OCI-LY1 (cell line): ENCODE results near the gene PTPRU.

Experiments
- H2AFZ ChIP-seq: fragments of 200-600 bp; sonication (generic), shearing (Covaris generic); 2 replicates; pipeline ENCODE4 v1.6.0; 2014; ENCODE audit warnings: antibody characterized with exemption, mild to moderate bottlenecking, low read length
- H3F3A ChIP-seq: fragments of 200-600 bp; sonication (generic), shearing (Covaris generic); 2 replicates; pipeline ENCODE4 v1.6.0; 2014; ENCODE audit warnings: mild to moderate bottlenecking, antibody characterized with exemption, low read length, moderate library complexity; ENCODE audit not compliant: insufficient read depth
- H3K27ac ChIP-seq: fragments of 200-600 bp; sonication (generic); 2 replicates; pipeline ENCODE4 v1.5.1; 2014; ENCODE audit warnings: low read length, mixed run types, mild to moderate bottlenecking, low read depth; ENCODE audit not compliant: poor library complexity, severe bottlenecking
- H3K27me3 ChIP-seq: fragments of 200-600 bp; sonication (generic); 2 replicates; pipeline ENCODE4 v1.6.0; 2014; ENCODE audit warnings: antibody characterized with exemption, mild to moderate bottlenecking, low read length, moderate library complexity; ENCODE audit not compliant: insufficient read depth
- H3K36me3 ChIP-seq: fragments of 200-600 bp; sonication (generic); 2 replicates; pipeline ENCODE4 v1.6.1; 2014; ENCODE audit warnings: mild to moderate bottlenecking, antibody characterized with exemption, low read length, moderate library complexity, mixed read lengths; ENCODE audit not compliant: insufficient read depth
- H3K4me1 ChIP-seq: fragments of 200-600 bp; sonication (generic); 2 replicates; pipeline ENCODE4 v1.5.1; 2014; ENCODE audit warnings: mild to moderate bottlenecking, low read length, moderate library complexity; ENCODE audit not compliant: insufficient read depth, severe bottlenecking
- H3K4me2 ChIP-seq: fragments of 200-600 bp; sonication (generic), shearing (Covaris generic); 2 replicates; pipeline ENCODE4 v1.6.1; 2014; ENCODE audit warnings: low read length
- H3K4me3 ChIP-seq: fragments of 200-600 bp; sonication (generic); 2 replicates; pipeline ENCODE4 v1.5.1; 2014; ENCODE audit warnings: low read length, low read depth, mild to moderate bottlenecking, mixed read lengths; ENCODE audit not compliant: poor library complexity, severe bottlenecking
- H3K79me2 ChIP-seq: fragments of 200-600 bp; shearing (Covaris generic); 2 replicates; pipeline ENCODE4 v1.6.1; 2016; ENCODE audit warnings: mixed run types, low read length, mixed read lengths; ENCODE audit not compliant: insufficient read depth
- H3K9ac ChIP-seq: fragments of 200-600 bp; sonication (generic), shearing (Covaris generic); 2 replicates; pipeline ENCODE4 v1.6.1; 2014; ENCODE audit warnings: mild to moderate bottlenecking, low read length, mixed read lengths
- H3K9me2 ChIP-seq: fragments of 200-600 bp; sonication (generic), shearing (Covaris generic); 2 replicates; pipeline ENCODE4 v1.6.1; 2014; ENCODE audit warnings: low read depth, mild to moderate bottlenecking, low read length, mixed read lengths
- H3K9me3 ChIP-seq: fragments of 200-600 bp; shearing (Covaris generic); 2 replicates; pipeline ENCODE4 v1.6.1; 2014; ENCODE audit warnings: low read length, mixed read lengths
- H4K20me1 ChIP-seq: fragments of 200-600 bp; sonication (generic), shearing (Covaris generic); 2 replicates; pipeline ENCODE4 v1.6.0; 2016; ENCODE audit warnings: mild to moderate bottlenecking, low read length; ENCODE audit not compliant: insufficient read depth
- EZH2 ChIP-seq: fragments of 200-600 bp; sonication (generic), shearing (Covaris generic); IDR thresholded peaks from 2 replicates; pipeline ENCODE4 v1.8.0; 2017; ENCODE audit warnings: borderline replicate concordance, mixed run types, mild to moderate bottlenecking, antibody characterized with exemption, low read length, moderate library complexity, mixed read lengths
- TF ChIP-seq, protein P1 (sequence below): fragments of 200-600 bp; sonication (generic), shearing (Covaris generic); IDR thresholded peaks from 2 replicates; pipeline ENCODE4 v1.5.1; 2017; ENCODE audit warnings: mild to moderate bottlenecking, antibody characterized with exemption, low read length, moderate library complexity, mixed read lengths

Gene PTPRU

DNA sequence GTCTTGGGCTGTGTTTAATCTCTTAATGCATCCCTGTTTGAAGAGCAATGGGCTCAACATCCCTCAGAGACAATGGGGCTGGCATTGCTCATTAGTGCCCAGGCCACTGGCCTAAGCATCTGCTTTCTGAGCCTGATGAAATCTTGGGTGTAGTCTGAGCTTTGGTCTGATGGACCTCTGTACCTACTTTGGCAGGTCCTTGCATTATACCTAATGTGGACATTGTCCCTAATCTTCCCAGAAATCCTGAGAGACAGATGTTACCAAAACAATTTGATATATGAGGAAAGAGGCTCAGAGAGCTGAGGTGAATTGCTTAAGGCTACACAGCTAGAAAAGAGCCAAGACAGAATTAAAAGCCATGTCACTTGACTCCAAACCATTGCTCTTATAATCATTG is 95.0 kb downstream of the PTPRU start:
- H4K20me1 ChIP-seq = no peaks in the 10 kb centered on the region
- no peaks in the 10 kb centered on the region for H3K36me3 ChIP-seq
- H3K27ac ChIP-seq = no peak overlapping the region
- no peaks in the 10 kb centered on the region for H3K9me3 ChIP-seq
- no peaks in the 10 kb centered on the region for H3F3A ChIP-seq
- no peak overlapping the region for H3K9ac ChIP-seq
- TF ChIP-seq, protein P1, sequence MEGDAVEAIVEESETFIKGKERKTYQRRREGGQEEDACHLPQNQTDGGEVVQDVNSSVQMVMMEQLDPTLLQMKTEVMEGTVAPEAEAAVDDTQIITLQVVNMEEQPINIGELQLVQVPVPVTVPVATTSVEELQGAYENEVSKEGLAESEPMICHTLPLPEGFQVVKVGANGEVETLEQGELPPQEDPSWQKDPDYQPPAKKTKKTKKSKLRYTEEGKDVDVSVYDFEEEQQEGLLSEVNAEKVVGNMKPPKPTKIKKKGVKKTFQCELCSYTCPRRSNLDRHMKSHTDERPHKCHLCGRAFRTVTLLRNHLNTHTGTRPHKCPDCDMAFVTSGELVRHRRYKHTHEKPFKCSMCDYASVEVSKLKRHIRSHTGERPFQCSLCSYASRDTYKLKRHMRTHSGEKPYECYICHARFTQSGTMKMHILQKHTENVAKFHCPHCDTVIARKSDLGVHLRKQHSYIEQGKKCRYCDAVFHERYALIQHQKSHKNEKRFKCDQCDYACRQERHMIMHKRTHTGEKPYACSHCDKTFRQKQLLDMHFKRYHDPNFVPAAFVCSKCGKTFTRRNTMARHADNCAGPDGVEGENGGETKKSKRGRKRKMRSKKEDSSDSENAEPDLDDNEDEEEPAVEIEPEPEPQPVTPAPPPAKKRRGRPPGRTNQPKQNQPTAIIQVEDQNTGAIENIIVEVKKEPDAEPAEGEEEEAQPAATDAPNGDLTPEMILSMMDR = no peak
- no peak for TF ChIP-seq EZH2
- H2AFZ ChIP-seq = no peak overlapping the region
- no peak overlapping the region for H3K4me3 ChIP-seq
- H3K27me3 ChIP-seq = peaks cover 5% of the 10 kb centered on the region; the same call in 1 of the 2 replicates
- no peak overlapping the region for H3K4me2 ChIP-seq
- H3K79me2 ChIP-seq = no peaks in the 10 kb centered on the region
- no peaks in the 10 kb centered on the region for H3K9me2 ChIP-seq
- H3K4me1 ChIP-seq = no peaks in the 10 kb centered on the region

- Histone ChIP-seq H2AFZ (no peak overlapping the region), H3K9me3 (no peaks in the 10 kb centered on the region), H3K9me2 (no peaks in the 10 kb centered on the region), H4K20me1 (no peaks in the 10 kb centered on the region), H3K4me1 (no peaks in the 10 kb centered on the region), H3K79me2 (no peaks in the 10 kb centered on the region), H3K4me2 (no peak overlapping the region), H3K9ac (no peak overlapping the region), H3K27ac (no peak overlapping the region), H3K36me3 (no peaks in the 10 kb centered on the region), H3F3A (no peaks in the 10 kb centered on the region), H3K27me3 (peaks cover 5% of the 10 kb centered on the region; the same call in 1 of the 2 replicates), H3K4me3 (no peak overlapping the region)
- no peak for TF ChIP-seq EZH2
- TF ChIP-seq, protein P1 = no peak
These were observed 95.4 kb downstream of the PTPRU start for GRCh38 chr1:29331729-29332128.

DNA sequence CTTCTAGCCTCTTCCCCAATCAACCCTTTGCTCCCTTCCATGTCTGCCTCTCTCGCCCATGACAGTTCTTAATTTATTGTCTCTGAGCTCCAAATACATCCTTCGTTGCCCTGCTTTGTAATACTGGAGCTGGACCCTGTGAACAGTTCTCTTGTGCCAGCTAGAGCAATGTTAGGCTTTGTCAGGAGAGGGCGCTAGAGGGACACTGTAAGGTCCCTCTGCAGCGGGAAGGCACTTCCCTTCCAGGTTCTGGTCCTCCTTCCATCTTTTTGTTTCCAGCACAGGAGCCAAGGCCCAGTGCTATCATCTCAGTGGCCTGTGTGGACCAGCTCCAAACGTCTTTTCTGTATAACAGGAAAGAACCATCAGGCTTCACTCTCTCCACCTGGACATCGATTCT is 95.9 kb downstream of the PTPRU start:
- H3K9ac ChIP-seq = no peak overlapping the region
- no peak overlapping the region for H3K27ac ChIP-seq
- no peaks in the 10 kb centered on the region for H3K79me2 ChIP-seq
- H3K27me3 ChIP-seq = peaks cover 5% of the 10 kb centered on the region; the same call in 1 of the 2 replicates
- no peak overlapping the region for H3K4me2 ChIP-seq
- TF ChIP-seq, protein P1 = peak; percentile 51
- no peak for TF ChIP-seq EZH2
- no peaks in the 10 kb centered on the region for H3F3A ChIP-seq
- H3K36me3 ChIP-seq = no peaks in the 10 kb centered on the region
- H3K9me2 ChIP-seq = no peaks in the 10 kb centered on the region
- H3K4me1 ChIP-seq = no peaks in the 10 kb centered on the region
- H3K4me3 ChIP-seq = no peak overlapping the region
- H4K20me1 ChIP-seq = no peaks in the 10 kb centered on the region
- H3K9me3 ChIP-seq = no peaks in the 10 kb centered on the region
- H2AFZ ChIP-seq = no peak overlapping the region
